22Rv1 (cell line): ENCODE data around the gene VPS52.

Source experiments
- H3K27ac ChIP-seq: fragments of 450-650 bp; 2 replicates; pipeline ENCODE4 v1.5.1; 2017
- ZFX ChIP-seq: fragments of 450-650 bp; IDR thresholded peaks from 2 replicates; pipeline ENCODE4 v1.6.1; 2017; ENCODE audit warnings: antibody characterized with exemption, borderline replicate concordance
- TF ChIP-seq, protein P1 (sequence below): fragments of 450-650 bp; IDR thresholded peaks from 2 replicates; pipeline ENCODE4 v1.5.1; 2017; ENCODE audit warnings: mild to moderate bottlenecking

Gene VPS52

DNA sequence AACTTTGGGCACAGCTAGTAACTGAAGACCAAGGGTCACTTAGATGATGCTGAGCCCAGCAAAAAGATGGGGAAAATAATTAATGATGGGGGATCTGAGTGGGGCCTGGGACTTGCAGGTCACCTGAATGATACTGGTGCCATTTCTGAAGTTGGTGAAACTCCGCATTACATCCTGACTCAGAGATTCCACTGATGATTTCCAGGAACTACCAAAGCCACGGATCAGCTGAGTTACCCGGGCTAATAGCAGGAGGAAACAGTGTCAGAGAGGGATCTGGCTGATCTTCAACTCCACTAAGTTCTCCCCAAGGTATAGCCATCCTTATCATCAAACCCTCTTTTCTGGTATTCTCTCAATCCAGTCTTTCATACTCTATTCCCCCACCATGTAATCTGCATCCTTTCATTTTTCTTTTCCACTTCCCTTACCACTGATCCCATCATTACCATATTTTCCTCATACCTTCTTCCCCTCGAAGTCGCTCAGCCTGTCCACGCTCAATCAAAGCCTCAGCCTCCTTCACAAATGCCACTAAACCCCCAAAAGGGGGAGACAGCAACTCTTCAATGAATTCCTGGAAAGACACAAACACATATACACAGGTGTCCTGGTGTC lies 20.2 kb downstream of the VPS52 start:
- H3K27ac ChIP-seq, result no peak overlapping the region
- no peak for TF ChIP-seq ZFX
- TF ChIP-seq, protein P1, sequence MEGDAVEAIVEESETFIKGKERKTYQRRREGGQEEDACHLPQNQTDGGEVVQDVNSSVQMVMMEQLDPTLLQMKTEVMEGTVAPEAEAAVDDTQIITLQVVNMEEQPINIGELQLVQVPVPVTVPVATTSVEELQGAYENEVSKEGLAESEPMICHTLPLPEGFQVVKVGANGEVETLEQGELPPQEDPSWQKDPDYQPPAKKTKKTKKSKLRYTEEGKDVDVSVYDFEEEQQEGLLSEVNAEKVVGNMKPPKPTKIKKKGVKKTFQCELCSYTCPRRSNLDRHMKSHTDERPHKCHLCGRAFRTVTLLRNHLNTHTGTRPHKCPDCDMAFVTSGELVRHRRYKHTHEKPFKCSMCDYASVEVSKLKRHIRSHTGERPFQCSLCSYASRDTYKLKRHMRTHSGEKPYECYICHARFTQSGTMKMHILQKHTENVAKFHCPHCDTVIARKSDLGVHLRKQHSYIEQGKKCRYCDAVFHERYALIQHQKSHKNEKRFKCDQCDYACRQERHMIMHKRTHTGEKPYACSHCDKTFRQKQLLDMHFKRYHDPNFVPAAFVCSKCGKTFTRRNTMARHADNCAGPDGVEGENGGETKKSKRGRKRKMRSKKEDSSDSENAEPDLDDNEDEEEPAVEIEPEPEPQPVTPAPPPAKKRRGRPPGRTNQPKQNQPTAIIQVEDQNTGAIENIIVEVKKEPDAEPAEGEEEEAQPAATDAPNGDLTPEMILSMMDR, result no peak

GRCh38 chr6:33250731-33251130 lies 20.9 kb downstream of the VPS52 start:
- H3K27ac ChIP-seq, result peak overlapping the region; percentile 94
- TF ChIP-seq ZFX, result no peak
- TF ChIP-seq, protein P1, result no peak

DNA sequence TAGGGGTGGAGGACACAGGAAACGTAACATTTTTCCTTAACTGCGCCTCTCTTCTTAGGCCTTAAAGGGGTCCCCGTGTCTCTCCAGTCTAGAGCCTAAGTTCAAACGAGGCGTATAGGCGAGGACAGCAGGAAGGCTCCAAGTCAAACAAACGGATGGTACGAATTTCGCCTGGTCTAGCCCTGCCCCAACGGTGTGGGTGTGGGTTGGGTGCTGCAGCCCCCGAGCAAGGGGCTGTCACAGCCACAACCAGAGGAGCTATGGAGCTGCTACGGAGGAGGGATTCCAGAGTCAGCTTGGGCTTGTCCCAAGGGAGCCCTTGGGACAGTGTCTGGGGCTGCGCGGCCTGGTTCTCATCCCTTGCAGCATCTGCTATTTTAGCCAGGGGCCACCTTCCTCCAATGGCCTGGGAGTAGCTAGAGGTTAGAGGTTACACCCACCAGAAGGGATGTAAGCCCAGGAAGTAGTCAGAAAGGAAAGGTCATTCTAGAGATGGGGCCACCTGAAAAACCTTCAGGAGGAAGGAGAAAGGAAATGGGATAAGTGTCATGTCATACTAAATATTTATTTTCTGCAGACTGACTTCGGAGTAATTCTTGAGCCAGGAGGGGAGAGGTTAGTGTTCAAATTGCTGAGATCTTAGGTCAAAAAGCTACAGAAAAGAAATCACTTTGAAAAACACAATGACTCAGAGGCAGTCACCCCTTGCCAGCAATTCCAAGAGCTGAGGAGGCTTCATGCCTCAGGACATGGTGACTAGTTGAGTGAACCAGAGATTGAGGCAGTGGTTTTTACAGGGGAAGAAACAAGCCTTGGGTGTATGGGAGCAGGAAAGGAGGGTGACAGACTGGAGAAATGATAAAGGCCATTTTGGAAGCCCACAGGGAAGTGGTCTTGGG lies 21.7 kb downstream of the VPS52 start:
- peak overlapping the region; percentile 94 for H3K27ac ChIP-seq
- TF ChIP-seq ZFX, result no peak
- TF ChIP-seq, protein P1, result no peak

GRCh38 chr6:33248932-33249731 lies 22.5 kb downstream of the VPS52 start:
- TF ChIP-seq, protein P1, result no peak
- no peak for TF ChIP-seq ZFX
- H3K27ac ChIP-seq, result peak overlapping the region; percentile 94

- H3K27ac ChIP-seq, result peak overlapping the region; percentile 94
- no peak for TF ChIP-seq ZFX
- TF ChIP-seq, protein P1, result peak; percentile 55
Observed at GRCh38 chr6:33248643-33248931, 23.1 kb downstream of the VPS52 start.

DNA sequence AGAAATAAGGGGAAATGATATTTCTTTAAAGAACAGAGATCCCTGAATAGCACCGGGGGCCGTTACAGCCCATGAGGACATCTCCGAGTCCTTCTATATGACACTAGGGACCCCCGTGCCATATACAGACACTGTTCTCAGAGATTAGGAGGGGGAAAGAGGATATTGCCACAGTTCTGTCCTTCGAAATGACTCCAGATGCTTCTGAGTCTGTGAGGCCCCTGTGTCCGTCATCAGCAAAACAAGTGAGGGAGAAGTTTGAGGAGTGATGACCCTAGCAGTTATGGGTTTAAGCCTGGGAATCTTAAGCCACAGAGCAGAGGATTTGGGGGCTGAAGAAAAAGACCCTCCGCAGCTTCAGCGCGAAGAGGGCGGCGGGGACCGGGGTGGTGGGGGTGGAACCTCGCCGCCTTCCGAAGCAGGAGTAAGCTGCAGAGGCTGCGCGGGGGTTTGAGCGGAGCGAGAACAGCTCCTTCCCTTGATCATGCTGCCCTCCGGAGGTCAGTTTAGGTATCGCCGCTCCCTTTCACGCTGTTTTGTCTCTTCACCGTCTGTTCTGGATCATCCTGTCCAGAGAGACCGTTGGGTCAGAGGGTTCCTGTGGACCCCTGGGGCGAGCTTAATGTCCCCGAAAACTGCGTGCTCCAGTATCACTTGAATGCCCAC lies 23.6 kb downstream of the VPS52 start:
- H3K27ac ChIP-seq, result peak overlapping the region; percentile 94
- TF ChIP-seq, protein P1, result peak; percentile 87
- TF ChIP-seq ZFX, result no peak
